Measurements from ENCODE around the gene CCDC7. TPM values are rescaled to one million over a fixed set of nuclear protein-coding genes. Genes with fewer than 3 reads are reported as not detected.

Gene CCDC7
- total RNA-seq, 1 experiment from 2014 or later, result 6.9 TPM

DNA sequence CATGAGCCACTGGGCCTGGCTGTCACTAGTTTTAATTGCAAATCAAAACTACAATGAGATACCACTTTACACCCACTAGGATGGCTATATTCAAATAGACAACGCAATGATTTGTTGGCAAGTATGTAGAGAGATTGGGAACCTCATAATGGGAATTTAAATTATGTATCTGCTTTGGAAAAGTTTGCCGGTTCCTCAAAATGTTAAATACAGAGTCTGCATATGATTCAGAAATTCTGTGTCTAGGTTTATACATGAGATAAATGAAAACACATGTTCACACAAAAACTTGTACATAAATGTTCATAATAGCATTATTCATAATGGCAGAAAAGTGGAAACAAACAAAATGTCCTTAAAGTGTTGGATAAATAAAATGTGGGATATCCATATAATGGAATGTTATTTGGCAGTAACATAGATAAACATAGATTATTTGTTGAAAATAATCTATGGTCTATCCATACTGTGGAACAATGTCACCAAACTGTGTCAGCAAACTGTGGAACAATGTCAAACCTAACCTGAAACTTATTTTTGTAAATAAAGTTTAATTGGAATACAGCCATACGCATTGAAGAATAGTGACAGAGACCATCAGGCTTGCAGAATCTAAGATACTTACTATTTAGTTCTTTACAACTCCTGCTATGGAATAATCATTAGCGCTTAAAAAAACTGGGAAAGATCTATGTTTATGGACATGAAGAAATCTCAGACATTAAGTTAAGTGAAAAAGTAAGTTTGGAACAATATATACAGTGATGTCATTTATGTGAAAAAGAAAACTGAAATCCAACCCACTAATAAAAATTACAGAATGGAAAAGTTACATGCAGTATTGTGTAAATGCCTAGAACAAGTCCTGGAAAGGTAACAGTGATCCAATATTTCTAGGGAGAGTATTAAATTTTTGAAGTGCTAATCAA is 70.9 kb downstream of the CCDC7 start:
- TF ChIP-seq EZH2 (IDR thresholded peaks at IDR 0.05; ENCODE audit: low read depth), result no peak
- no peak for TF ChIP-seq CTCF (conservative IDR thresholded peaks at IDR 0.05)
- Histone ChIP-seq H3K27ac (no peak overlapping the region), H3F3A (ENCODE audit: insufficient read depth, low read depth) (no peaks in the 10 kb centered on the region), H3K36me3 (ENCODE audit: low read depth) (no peaks in the 10 kb centered on the region), H3K4me1 (replicated peaks; ENCODE audit: insufficient read depth) (no peaks in the 10 kb centered on the region), H3K4me3 (no peak overlapping the region), H3K9me2 (ENCODE audit: insufficient read depth) (no peaks in the 10 kb centered on the region), H3K79me2 (ENCODE audit: low read depth) (no peaks in the 10 kb centered on the region), H4K20me1 (ENCODE audit: insufficient read depth) (no peaks in the 10 kb centered on the region), H3K4me2 (no peak overlapping the region), H3K9me3 (ENCODE audit: insufficient read depth, low read depth) (no peaks in the 10 kb centered on the region), H2AFZ (no peak overlapping the region), H3K27me3 (ENCODE audit: insufficient read depth, low read depth) (no peaks in the 10 kb centered on the region)
- DNase-seq, result no peak
- no TSS peak for BruUV-seq (replicated peaks)
- POLR2A ChIA-PET (ENCODE audit: unreplicated experiment), result no interaction called here
- intact Hi-C loops (cut with micrococcal nuclease; ENCODE audit: unreplicated experiment), result no loop called here
- CTCF ChIA-PET, result no interaction called here

- Histone ChIP-seq H3K4me2 (no peak overlapping the region), H2AFZ (no peak overlapping the region), H3K9me3 (ENCODE audit: insufficient read depth, low read depth) (no peaks in the 10 kb centered on the region), H4K20me1 (ENCODE audit: insufficient read depth) (no peaks in the 10 kb centered on the region), H3K27ac (no peak overlapping the region), H3K4me1 (replicated peaks; ENCODE audit: insufficient read depth) (no peaks in the 10 kb centered on the region), H3K27me3 (ENCODE audit: insufficient read depth, low read depth) (no peaks in the 10 kb centered on the region), H3K9me2 (ENCODE audit: insufficient read depth) (no peaks in the 10 kb centered on the region), H3K4me3 (no peak overlapping the region), H3K36me3 (ENCODE audit: low read depth) (no peaks in the 10 kb centered on the region), H3K79me2 (ENCODE audit: low read depth) (no peaks in the 10 kb centered on the region), H3F3A (ENCODE audit: insufficient read depth, low read depth) (no peaks in the 10 kb centered on the region)
- no TSS peak for BruUV-seq (replicated peaks)
- CTCF ChIA-PET, result no interaction called here
- POLR2A ChIA-PET (ENCODE audit: unreplicated experiment), result interaction anchor here (0.7 kb wide), 1 partner anchor 69 kb away, joined by 5 read pairs; no protein-coding TSS in a partner anchor
- intact Hi-C loops (cut with micrococcal nuclease; ENCODE audit: unreplicated experiment), result no loop called here
- no peak for DNase-seq
- TF ChIP-seq CTCF (conservative IDR thresholded peaks at IDR 0.05) (no peak), EZH2 (IDR thresholded peaks at IDR 0.05; ENCODE audit: low read depth) (no peak)
These were observed 84.3 kb downstream of the CCDC7 start for GRCh38 chr10:32530231-32530630.

DNA sequence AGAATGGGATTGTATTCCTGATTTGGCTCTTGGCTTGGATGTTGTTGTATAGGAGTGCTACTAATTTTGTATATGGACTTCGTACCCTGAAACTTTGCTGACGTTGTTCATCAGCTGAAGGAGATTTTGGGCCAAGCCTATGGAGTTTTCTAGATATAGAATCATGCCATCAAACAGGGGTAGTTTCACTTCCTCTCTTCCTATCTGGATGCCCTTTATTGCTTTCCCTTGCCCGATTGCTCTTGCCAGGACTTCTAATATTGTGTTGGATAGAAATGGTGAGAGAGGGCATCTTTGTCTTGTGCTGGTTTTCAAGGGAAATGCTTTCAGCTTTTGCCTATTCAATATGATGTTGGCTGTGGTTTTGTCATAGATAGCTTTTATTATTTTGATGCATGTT is 92.3 kb downstream of the CCDC7 start:
- no peaks in the 10 kb centered on the region for H3K9me3 ChIP-seq (ENCODE audit: insufficient read depth, low read depth)
- no TSS peak for BruUV-seq (replicated peaks)
- CTCF ChIA-PET, result no interaction called here
- intact Hi-C loops (cut with micrococcal nuclease; ENCODE audit: unreplicated experiment), result no loop called here
- H3F3A ChIP-seq (ENCODE audit: insufficient read depth, low read depth), result no peaks in the 10 kb centered on the region
- no peak overlapping the region for H3K4me3 ChIP-seq
- no peaks in the 10 kb centered on the region for H4K20me1 ChIP-seq (ENCODE audit: insufficient read depth)
- no peaks in the 10 kb centered on the region for H3K27me3 ChIP-seq (ENCODE audit: insufficient read depth, low read depth)
- no peaks in the 10 kb centered on the region for H3K79me2 ChIP-seq (ENCODE audit: low read depth)
- DNase-seq, result no peak
- no peak overlapping the region for H3K27ac ChIP-seq
- no peaks in the 10 kb centered on the region for H3K9me2 ChIP-seq (ENCODE audit: insufficient read depth)
- POLR2A ChIA-PET (ENCODE audit: unreplicated experiment), result no interaction called here
- no peaks in the 10 kb centered on the region for H3K4me1 ChIP-seq (replicated peaks; ENCODE audit: insufficient read depth)
- H3K36me3 ChIP-seq (ENCODE audit: low read depth), result no peaks in the 10 kb centered on the region
- TF ChIP-seq CTCF (conservative IDR thresholded peaks at IDR 0.05) (no peak), EZH2 (IDR thresholded peaks at IDR 0.05; ENCODE audit: low read depth) (no peak)
- no peak overlapping the region for H3K4me2 ChIP-seq
- no peak overlapping the region for H2AFZ ChIP-seq
